ENCODE results near the gene ROCK1. TPM values are rescaled to one million over a fixed set of nuclear protein-coding genes. Genes with fewer than 3 reads are reported as not detected.

Gene ROCK1
- total and polyA plus RNA-seq, 2 donors (not counting 3 experiments of a cell fraction or from before 2014, with no cell fraction given), result 5.3 to 53.0 TPM

Small RNA genes lying within 50 kb of the gene (small RNA-seq; reads per million reads assigned to genes)
- not detected for gene RNU6-120P (ENCODE audit: insufficient read depth, insufficient read length, low read depth, low replicate concordance)

Other genes with a start within 250 kb of the ROCK1 start
- 0.22 and 0.76 TPM in 2 replicates for gene GREB1L, start 130.4 kb upstream of the ROCK1 start, total RNA-seq
- 0.27 and 0.41 TPM in 2 replicates for gene GREB1L, start 130.4 kb upstream of the ROCK1 start, polyA plus RNA-seq